Activated CD8-positive, alpha-beta T cell treated with anti-CD3 and anti-CD28 coated beads, Interleukin-2, amount 10 ng/mL, durations not matched to agents 7 days and 5 days (primary cell): ENCODE data around the gene ZNF584. TPM values are rescaled to one million over a fixed set of nuclear protein-coding genes. Genes with fewer than 3 reads are reported as not detected.
A peak's percentile ranks its signal among the peaks of the same experiment; 100 is the strongest.
"Not testable (repeated sequence)": the region's sequence is repeated elsewhere in the genome, so short reads cannot be mapped to it uniquely, and the experiment has no call there.

Experiments
- ATAC-seq: fragments of 150-1000 bp; cut with Tn5 transposase; one replicate; pipeline ENCODE4 v1.10.0; 2021; ENCODE audit warnings: moderate library complexity
- CTCF ChIA-PET: fragments of 350-600 bp; sonication (Branson Sonifier 250); formaldehyde crosslinking; loops from one replicate; lab custom pipeline; 2021; ENCODE audit warnings: antibody characterized with exemption; lab: Charles Lee
- POLR2A ChIA-PET: fragments of 350-600 bp; sonication (Branson Sonifier 250); formaldehyde crosslinking; loops from one replicate; lab custom pipeline; 2021; ENCODE audit warnings: antibody characterized with exemption; lab: Charles Lee
- DNase-seq: peaks from one replicate; pipeline ENCODE4 v3.0.0-alpha.2; 2020
- H3K27ac Mint-ChIP-seq: one replicate; pipeline ENCODE4 v1.8.0; 2021; ENCODE audit warnings: mild to moderate bottlenecking, mixed read lengths
- H3K27me3 Mint-ChIP-seq: one replicate; pipeline ENCODE4 v1.8.0; 2021; ENCODE audit warnings: low read depth, mixed read lengths
- H3K36me3 Mint-ChIP-seq: one replicate; pipeline ENCODE4 v1.8.0; 2021; ENCODE audit warnings: low read depth, mixed read lengths
- H3K4me1 Mint-ChIP-seq: one replicate; pipeline ENCODE4 v1.8.0; 2021; ENCODE audit warnings: low read depth, mixed read lengths
- H3K4me3 Mint-ChIP-seq: one replicate; pipeline ENCODE4 v1.8.0; 2021; ENCODE audit warnings: mild to moderate bottlenecking, mixed read lengths
- H3K9me3 Mint-ChIP-seq: one replicate; pipeline ENCODE4 v1.8.0; 2022; ENCODE audit warnings: mixed read lengths; ENCODE audit not compliant: insufficient read depth
- total RNA-seq, 2 experiments: library from RNA; stranded (reverse); gene quantifications; one replicate each; pipeline ENCODE4 v1.2.3, GENCODE V29; 2021

ZNF584 gene
- total RNA-seq, 2 experiments from 2014 or later, result 9.4 to 11.5 TPM

DNA sequence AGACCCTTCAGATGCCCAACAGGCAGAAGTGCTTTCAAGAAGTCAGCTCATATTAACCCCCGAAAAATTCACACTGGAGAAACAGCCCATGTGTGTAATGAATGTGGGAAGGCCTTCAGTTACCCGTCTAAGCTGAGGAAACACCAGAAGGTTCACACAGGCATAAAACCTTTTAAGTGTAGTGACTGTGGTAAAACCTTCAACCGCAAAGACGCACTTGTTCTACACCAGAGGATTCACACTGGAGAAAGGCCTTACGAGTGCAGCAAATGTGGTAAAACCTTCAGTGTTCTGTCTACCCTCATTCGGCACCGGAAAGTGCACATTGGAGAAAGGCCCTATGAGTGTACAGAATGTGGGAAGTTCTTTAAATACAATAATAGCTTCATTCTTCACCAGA, 8.6 kb downstream of the ZNF584 start:
- no peaks in the 10 kb centered on the region for H3K27me3 Mint-ChIP-seq
- POLR2A ChIA-PET, result interaction anchor here (0.7 kb wide), 1 partner anchor 55 kb away, joined by 3 read pairs; no protein-coding TSS in a partner anchor
- H3K4me3 Mint-ChIP-seq, result no peak overlapping the region
- H3K4me1 Mint-ChIP-seq, result no peaks in the 10 kb centered on the region
- DNase-seq (no peak), ATAC-seq (no peak)
- H3K9me3 Mint-ChIP-seq, result no peaks in the 10 kb centered on the region
- peaks cover 44% of the 10 kb centered on the region for H3K36me3 Mint-ChIP-seq
- no peak overlapping the region for H3K27ac Mint-ChIP-seq
- CTCF ChIA-PET, result interaction anchor here (1.8 kb wide), 1 partner anchor 9 kb away, joined by 4 read pairs; the partner anchor contains the start of gene ZNF584

DNA sequence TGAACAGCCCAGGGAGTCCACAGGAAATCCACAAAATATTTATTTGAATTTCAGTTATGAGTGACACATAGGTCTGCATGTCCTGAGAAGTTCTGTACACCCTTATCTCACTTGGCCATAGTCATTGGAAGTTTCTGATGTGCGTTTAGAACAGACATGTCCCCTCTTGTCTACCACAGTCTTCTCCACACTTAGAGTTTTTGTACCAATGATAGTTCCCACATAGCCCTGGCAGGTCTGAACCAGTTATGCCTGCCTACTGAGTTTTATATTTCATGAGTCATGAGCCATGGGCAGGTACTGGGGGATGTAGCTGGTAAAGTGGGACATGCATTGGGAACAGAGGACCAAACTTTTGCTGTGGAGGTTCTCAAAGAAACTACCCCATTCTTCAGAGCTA, 20.2 kb downstream of the ZNF584 start:
- no peak overlapping the region for H3K4me3 Mint-ChIP-seq
- ChIA-PET CTCF (no interaction called here), POLR2A (no interaction called here)
- H3K9me3 Mint-ChIP-seq, result peaks cover 29% of the 10 kb centered on the region
- no peak for DNase-seq
- H3K27ac Mint-ChIP-seq, result no peak overlapping the region
- H3K4me1 Mint-ChIP-seq, result no peaks in the 10 kb centered on the region
- no peaks in the 10 kb centered on the region for H3K27me3 Mint-ChIP-seq
- no peak for ATAC-seq
- H3K36me3 Mint-ChIP-seq, result peaks cover 38% of the 10 kb centered on the region

DNA sequence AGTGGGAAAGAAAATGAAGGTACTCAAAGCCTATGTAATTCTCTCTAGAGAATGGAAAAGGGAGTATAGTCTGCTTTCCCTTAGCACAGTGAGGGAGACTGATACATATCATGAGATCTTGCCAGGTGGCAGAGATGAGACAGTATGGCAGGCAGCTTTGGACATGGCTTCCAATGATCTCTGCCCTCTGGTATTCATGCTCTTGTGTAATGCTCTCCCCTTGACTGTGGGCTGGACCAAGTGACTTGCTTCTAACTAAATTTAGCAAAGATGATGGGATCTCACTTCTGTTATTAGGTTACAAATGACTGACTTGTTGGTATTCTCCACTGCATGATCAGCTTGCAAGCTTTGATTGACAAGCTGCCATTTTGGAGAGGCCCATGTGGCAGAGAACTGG, 21.3 kb downstream of the ZNF584 start:
- peaks cover 50% of the 10 kb centered on the region for H3K36me3 Mint-ChIP-seq
- no peak overlapping the region for H3K27ac Mint-ChIP-seq
- H3K9me3 Mint-ChIP-seq, result peaks cover 37% of the 10 kb centered on the region
- ChIA-PET POLR2A (no interaction called here), CTCF (no interaction called here)
- no peaks in the 10 kb centered on the region for H3K4me1 Mint-ChIP-seq
- ATAC-seq (no peak), DNase-seq (no peak)
- no peaks in the 10 kb centered on the region for H3K27me3 Mint-ChIP-seq
- H3K4me3 Mint-ChIP-seq, result no peak overlapping the region

DNA sequence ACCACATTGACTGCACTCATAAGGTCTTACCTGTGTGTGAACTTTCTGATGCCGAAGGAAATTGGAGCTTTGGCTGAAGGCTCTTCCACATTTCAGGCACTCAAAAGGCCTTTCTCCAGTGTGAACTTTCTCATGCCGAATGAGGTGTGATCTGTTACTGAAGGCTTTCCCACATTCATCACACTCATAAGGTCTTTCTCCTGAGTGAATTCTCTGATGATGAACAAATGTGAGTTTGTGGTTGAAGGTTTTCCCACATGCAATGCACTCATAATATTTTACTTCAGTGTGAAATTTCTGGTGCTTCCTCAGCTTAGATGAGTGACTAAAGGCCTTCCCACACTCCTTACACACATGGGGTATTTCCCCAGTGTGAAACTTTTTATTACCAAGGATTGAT, 25.8 kb downstream of the ZNF584 start:
- ChIA-PET POLR2A (no interaction called here), CTCF (no interaction called here)
- DNase-seq (no peak), ATAC-seq (no peak)
- no peak overlapping the region for H3K4me3 Mint-ChIP-seq
- peaks cover 14% of the 10 kb centered on the region for H3K4me1 Mint-ChIP-seq
- peaks cover 88% of the 10 kb centered on the region for H3K36me3 Mint-ChIP-seq
- no peak overlapping the region for H3K27ac Mint-ChIP-seq
- H3K9me3 Mint-ChIP-seq, result peaks cover 55% of the 10 kb centered on the region
- H3K27me3 Mint-ChIP-seq, result no peaks in the 10 kb centered on the region

DNA sequence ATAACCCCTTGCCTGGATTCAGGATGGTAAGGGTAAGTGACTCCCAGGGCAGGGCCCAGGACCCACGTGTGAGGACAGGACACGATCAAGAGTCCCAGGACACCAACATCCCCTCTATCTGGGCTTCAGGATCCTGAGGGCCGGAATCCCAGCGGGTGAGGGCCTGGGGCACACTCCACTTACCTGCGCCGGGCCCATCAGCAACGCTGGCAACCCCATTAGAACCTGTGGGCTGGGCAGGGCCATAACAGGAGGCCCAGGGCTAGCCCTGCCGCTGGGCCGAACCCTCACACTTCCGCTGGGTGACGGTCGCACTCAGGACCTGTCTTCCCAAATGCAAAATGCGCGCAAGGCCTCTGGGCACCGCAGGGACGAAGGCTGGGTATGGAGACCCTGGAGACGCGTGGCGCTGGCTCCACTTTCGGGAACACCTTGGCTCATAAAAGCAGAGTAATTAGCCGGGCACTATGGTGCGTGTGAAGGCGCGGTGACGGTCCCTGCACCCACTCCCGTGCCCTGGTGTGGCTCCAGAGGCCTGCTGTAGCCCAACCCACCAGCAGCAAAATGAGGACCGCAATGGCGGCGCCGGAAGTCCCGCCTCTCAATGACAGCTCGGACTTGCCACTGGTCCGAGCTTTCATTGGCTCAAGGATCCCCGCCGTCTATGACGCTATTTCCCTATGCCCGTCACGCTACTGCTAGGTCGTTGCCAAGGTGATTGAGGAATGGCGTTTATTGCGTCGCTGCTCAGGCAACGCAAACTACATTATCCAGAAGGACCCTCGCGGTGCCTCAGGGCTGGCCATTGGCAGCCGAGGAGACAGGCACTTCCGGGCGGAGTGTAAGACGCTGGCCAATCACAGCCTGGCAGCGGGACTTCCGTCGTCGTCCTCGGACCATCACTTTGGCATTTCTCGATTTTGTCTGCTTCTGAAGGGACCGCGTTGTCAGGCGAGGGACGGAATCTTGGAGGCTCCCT, 31.4 kb downstream of the ZNF584 start, which contains the start of gene ZNF132:
Gene ZNF132 (minus strand): TSS at position 578 of the 979 bp plus-strand sequence. CDS start 332 bp downstream, at position 246.
- H3K9me3 Mint-ChIP-seq, result peaks cover 38% of the 10 kb centered on the region
- no peaks in the 10 kb centered on the region for H3K27me3 Mint-ChIP-seq
- peaks cover 34% of the 10 kb centered on the region for H3K4me1 Mint-ChIP-seq
- peak within 1 kb of the TSS; percentile 94 for H3K4me3 Mint-ChIP-seq
- ChIA-PET CTCF (interaction anchor here (0.7 kb wide), 1 partner anchor 37 kb away, joined by 3 read pairs; the partner anchor contains the start of gene ZNF446), POLR2A (interaction anchor here (0.6 to 1.0 kb wide), 5 partner anchors 11 to 80 kb away, joined by 3 to 4 read pairs (median 3); partner anchors contain the start of genes RPS5, ZBTB45, ZNF324B and ZNF584)
- peak; percentile 96 for ATAC-seq
- peak within 1 kb of the TSS; percentile 98 for H3K27ac Mint-ChIP-seq
- H3K36me3 Mint-ChIP-seq, result peaks cover 55% of the 10 kb centered on the region
- peak; percentile 98 for DNase-seq

DNA sequence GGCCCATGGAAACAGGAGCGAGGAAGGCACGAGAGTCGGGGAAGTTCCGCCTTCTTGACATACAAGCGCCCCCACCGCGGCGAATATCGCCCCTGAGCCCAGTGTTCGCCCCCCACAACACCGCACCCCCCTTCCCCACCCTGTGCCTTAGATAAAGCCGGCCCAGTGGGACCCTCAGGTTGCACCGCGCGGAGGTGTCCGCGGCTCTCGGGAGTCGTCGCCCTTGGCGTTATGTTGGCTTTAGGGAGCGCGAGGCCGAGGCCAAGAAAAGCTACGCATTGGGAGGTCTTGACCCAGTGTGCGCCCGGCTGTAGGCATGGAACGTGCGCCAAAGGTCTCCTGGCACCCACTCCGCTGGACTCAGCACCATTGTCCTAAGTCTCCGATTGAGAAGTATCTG, 32.1 kb downstream of the ZNF584 start:
- Mint-ChIP-seq H3K36me3 (peaks cover 48% of the 10 kb centered on the region), H3K27me3 (no peaks in the 10 kb centered on the region), H3K4me3 (peak overlapping the region; percentile 94), H3K4me1 (peaks cover 34% of the 10 kb centered on the region), H3K27ac (peak overlapping the region; percentile 98), H3K9me3 (peaks cover 31% of the 10 kb centered on the region)
- ATAC-seq, result no peak
- no peak for DNase-seq
- ChIA-PET POLR2A (interaction anchor here (0.8 to 1.0 kb wide), 3 partner anchors 32 to 53 kb away, joined by 3 to 4 read pairs (median 3); partner anchors contain the start of genes RPS5 and ZNF584), CTCF (no interaction called here)

DNA sequence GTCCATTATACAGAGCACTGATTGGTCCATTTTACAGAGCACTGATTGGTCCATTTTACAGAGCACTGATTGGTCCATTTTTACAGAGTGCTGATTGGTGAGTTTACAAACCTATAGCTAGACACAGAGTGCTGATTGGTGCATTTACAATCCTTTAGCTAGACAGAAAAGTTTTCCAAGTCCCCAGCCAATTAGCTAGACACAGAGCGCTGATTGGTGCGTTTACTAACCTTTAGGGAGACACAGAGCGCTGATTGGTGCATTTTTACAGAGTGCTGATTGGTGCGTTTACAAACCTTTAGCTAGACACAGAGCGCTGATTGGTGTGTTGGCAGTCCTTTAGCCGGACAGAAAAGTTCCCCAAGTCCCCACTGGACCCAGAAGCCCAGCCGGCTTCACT, 34.5 kb downstream of the ZNF584 start:
- ChIA-PET POLR2A (interaction anchor here (0.6 kb wide), 1 partner anchor 259 kb away, joined by 3 read pairs; no protein-coding TSS in a partner anchor), CTCF (interaction anchor here (1.9 kb wide), 1 partner anchor 71 kb away, joined by 8 read pairs; no protein-coding TSS in a partner anchor)
- not testable (repeated sequence) for ATAC-seq, H3K4me3 Mint-ChIP-seq, DNase-seq, H3K27ac Mint-ChIP-seq, H3K27me3 Mint-ChIP-seq
- Mint-ChIP-seq H3K4me1 (peaks cover 29% of the 10 kb centered on the region), H3K36me3 (peaks cover 27% of the 10 kb centered on the region), H3K9me3 (peaks cover 19% of the 10 kb centered on the region)

DNA sequence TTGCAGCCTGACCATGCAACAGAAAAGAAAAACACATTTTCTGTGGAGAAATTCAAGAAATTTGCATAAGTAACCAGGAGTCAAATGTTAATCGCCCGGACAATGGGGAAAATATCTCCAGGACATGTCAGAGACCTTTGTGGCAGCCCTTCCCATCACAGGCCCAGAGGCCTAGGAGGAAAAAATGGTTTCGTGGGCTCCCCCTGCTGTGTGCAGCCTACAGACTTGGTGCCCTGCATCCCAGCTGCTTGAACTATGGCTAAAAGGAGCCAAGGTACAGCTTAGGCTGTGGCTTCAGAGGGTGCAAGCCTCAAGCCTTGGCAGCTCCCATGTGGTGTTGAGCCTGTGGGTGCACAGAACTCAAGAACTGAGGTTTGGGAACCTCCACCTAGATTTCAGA, 40.4 kb downstream of the ZNF584 start:
- H3K27me3 Mint-ChIP-seq, POLR2A ChIA-PET, H3K27ac Mint-ChIP-seq, H3K4me3 Mint-ChIP-seq, CTCF ChIA-PET, DNase-seq, ATAC-seq: not testable (repeated sequence)
- Mint-ChIP-seq H3K9me3 (peaks cover 11% of the 10 kb centered on the region), H3K36me3 (peaks cover 12% of the 10 kb centered on the region), H3K4me1 (peaks cover 22% of the 10 kb centered on the region)

DNA sequence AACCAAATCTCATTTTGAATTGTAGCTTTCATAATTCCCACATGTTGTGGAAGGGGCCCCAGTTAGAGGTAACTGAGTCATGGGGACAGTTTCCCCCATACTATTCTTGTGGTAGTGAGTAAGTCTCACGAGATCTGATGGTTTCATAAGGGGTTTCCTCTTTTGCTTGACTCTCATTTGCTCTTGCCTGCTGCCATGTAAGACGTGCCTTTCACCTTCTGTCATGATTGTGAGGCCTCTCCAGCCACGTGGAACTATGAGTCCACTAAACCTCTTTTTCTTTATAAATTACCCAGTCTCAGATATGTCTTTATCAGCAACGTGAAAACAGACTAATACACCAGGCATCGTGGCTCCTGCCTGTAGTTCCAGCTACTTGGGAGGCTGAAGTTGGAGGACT, 41.5 kb downstream of the ZNF584 start:
- CTCF ChIA-PET, H3K27ac Mint-ChIP-seq, H3K27me3 Mint-ChIP-seq, POLR2A ChIA-PET, ATAC-seq, DNase-seq, H3K4me3 Mint-ChIP-seq: not testable (repeated sequence)
- Mint-ChIP-seq H3K9me3 (peaks cover 11% of the 10 kb centered on the region), H3K4me1 (peaks cover 22% of the 10 kb centered on the region), H3K36me3 (peaks cover 16% of the 10 kb centered on the region)

DNA sequence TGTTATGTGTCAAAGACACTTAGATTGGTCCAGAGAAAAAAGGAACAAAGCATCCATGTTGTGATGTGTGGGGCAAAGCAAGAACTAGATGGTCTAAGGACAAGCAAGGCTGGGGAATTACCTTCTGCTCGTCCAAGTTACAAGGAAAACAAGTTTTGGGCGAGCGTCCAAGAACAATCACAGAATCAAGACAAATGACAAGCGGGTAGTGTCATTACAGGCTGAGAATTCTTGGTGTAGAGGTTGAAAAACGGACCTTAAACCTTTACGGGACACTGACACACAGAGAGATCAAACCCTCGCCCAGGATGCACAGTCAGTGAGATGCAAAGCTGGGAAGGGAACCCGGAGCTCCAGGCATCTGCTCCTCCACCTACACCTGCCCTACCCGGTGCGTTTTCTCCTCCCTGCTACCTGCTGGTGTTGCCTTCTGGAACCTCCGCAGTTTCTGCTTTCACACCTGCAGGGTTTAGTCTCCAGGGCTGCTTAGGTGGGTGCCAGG, 42.5 kb downstream of the ZNF584 start:
- peaks cover 19% of the 10 kb centered on the region for H3K36me3 Mint-ChIP-seq
- POLR2A ChIA-PET, result interaction anchor here (1.2 kb wide), 1 partner anchor 11 kb away, joined by 3 read pairs; the partner anchor contains the start of gene ZNF132
- ATAC-seq (peak; percentile 29), DNase-seq (no peak)
- peaks cover 11% of the 10 kb centered on the region for H3K9me3 Mint-ChIP-seq
- H3K27ac Mint-ChIP-seq, result peak overlapping the region; percentile 34
- peak overlapping the region; percentile 73 for H3K4me3 Mint-ChIP-seq
- H3K27me3 Mint-ChIP-seq, result peaks cover 3% of the 10 kb centered on the region
- peaks cover 22% of the 10 kb centered on the region for H3K4me1 Mint-ChIP-seq
- CTCF ChIA-PET, result interaction anchor here (0.8 kb wide), 1 partner anchor 42 kb away, joined by 3 read pairs; the partner anchor contains the start of gene ZNF584

DNA sequence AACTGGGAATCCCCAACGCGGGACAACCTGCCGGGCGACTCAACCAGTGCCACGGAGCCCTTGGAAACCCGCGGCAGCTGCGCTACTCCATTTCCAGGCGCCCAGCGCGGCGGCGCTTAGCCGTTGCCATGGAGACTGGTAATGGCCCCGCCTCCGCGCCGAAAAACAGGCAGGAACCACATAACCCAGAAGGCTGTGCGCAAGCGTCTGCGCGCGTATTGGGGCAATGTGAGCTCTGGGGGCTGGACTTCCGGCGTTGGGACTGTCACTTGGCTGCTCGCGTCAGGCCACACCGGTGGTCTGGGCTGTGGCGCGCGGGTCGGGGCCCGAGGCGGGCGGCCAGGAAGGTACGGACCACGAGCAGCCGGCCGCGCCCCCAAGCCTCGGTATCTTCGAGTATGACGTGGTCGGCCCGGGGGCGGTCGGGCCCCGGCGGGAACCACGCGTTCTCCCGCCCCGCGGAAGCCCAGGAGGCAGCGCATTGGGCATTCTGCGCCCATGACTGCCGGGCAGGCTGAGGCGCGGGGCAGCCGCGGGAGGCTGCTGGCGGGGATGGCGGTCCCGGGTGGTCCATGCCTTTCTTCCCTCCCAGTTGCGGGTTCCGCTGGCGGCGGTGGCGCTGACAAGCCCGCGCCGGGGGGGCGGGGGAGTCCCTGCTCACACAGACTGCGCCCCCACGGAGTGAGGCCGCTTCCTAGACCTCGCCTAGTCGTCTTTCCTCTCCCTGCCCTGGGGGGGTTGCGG, 43.1 kb downstream of the ZNF584 start, which contains the start of gene ZNF324B:
Gene ZNF324B (plus strand): TSS at position 265 of the 744 bp plus-strand sequence. CDS start 2,080 bp downstream, outside the sequence.
- ChIA-PET POLR2A (interaction anchor here (1.2 kb wide), 1 partner anchor 12 kb away, joined by 3 read pairs; the partner anchor contains the start of gene ZNF132), CTCF (no interaction called here)
- peak within 1 kb of the TSS; percentile 73 for H3K4me3 Mint-ChIP-seq
- ATAC-seq (peak; percentile 97), DNase-seq (peak; percentile 98)
- H3K36me3 Mint-ChIP-seq, result peaks cover 23% of the 10 kb centered on the region
- peak within 1 kb of the TSS; percentile 55 for H3K27ac Mint-ChIP-seq
- H3K9me3 Mint-ChIP-seq, result peaks cover 11% of the 10 kb centered on the region
- H3K4me1 Mint-ChIP-seq, result peaks cover 22% of the 10 kb centered on the region
- H3K27me3 Mint-ChIP-seq, result peaks cover 3% of the 10 kb centered on the region
